GM13977 (cell line): Measurements from ENCODE around the gene SLC2A5.
"Not testable (repeated sequence)": the region's sequence is repeated elsewhere in the genome, so short reads cannot be mapped to it uniquely, and the experiment has no call there.

ENCODE experiments used
- DNase-seq: peaks from one replicate; pipeline ENCODE4 v3.0.0; 2012; ENCODE audit warnings: low spot score
- in situ Hi-C: fragments of 300-500 bp; cut with MboI; formaldehyde crosslinking; loops from one replicate; pipeline ENCODE4 v1.12.0; 2022; ENCODE audit warnings: low sequenced_read_pairs, low pct_unique_long_range_greater_than_20kb, mixed read lengths, inconsistent platforms; ENCODE audit not compliant: unreplicated experiment
- TF ChIP-seq, protein P1 (sequence below): IDR thresholded peaks from 2 replicates; pipeline ENCODE4 v1.5.1; 2012; ENCODE audit warnings: mild to moderate bottlenecking, control low read depth; ENCODE audit not compliant: insufficient read depth; ENCODE audit errors: extremely low read depth, missing control alignments

The SLC2A5 gene

GRCh38 chr1:9101510-9102146 is 32.2 kb upstream of the SLC2A5 start:
- TF ChIP-seq, protein P1, sequence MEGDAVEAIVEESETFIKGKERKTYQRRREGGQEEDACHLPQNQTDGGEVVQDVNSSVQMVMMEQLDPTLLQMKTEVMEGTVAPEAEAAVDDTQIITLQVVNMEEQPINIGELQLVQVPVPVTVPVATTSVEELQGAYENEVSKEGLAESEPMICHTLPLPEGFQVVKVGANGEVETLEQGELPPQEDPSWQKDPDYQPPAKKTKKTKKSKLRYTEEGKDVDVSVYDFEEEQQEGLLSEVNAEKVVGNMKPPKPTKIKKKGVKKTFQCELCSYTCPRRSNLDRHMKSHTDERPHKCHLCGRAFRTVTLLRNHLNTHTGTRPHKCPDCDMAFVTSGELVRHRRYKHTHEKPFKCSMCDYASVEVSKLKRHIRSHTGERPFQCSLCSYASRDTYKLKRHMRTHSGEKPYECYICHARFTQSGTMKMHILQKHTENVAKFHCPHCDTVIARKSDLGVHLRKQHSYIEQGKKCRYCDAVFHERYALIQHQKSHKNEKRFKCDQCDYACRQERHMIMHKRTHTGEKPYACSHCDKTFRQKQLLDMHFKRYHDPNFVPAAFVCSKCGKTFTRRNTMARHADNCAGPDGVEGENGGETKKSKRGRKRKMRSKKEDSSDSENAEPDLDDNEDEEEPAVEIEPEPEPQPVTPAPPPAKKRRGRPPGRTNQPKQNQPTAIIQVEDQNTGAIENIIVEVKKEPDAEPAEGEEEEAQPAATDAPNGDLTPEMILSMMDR: peak; percentile 88
- in situ Hi-C loops: loop anchor here (5.0 kb wide), 1 partner anchor 94 kb away; no protein-coding TSS in a partner anchor

GRCh38 chr1:9100471-9101043 is 31.1 kb upstream of the SLC2A5 start:
- in situ Hi-C loops: loop anchor here (5.0 kb wide), 1 partner anchor 93 kb away; no protein-coding TSS in a partner anchor

More at GRCh38 chr1:9101510-9102146, 32.2 kb upstream of the SLC2A5 start:
- peak; percentile 81 for DNase-seq

DNA sequence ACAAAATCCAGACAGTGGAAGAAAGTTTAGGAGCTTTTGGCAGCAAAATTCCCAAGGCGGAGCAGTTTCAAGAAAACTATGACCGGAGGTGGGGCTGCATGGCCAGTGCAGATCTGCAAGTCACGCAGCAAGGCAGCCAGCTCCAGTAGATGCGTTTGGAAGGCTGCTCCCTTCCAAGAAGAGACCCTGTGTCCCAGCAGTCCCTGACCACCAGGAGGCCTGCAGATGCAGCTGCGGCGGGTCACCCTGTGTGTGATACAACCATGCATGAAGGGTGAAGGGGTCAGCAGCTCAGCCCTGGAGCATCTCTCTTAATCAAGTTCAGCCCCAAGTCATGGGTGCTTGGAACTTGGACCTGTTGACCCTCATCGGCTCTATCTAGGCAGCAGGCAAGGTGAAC is 30.1 kb upstream of the SLC2A5 start:
- no peak for DNase-seq
- TF ChIP-seq, protein P1: no peak
- in situ Hi-C loops: no loop called here

More at GRCh38 chr1:9100471-9101043, 31.1 kb upstream of the SLC2A5 start:
- TF ChIP-seq, protein P1: no peak
- DNase-seq: no peak

DNA sequence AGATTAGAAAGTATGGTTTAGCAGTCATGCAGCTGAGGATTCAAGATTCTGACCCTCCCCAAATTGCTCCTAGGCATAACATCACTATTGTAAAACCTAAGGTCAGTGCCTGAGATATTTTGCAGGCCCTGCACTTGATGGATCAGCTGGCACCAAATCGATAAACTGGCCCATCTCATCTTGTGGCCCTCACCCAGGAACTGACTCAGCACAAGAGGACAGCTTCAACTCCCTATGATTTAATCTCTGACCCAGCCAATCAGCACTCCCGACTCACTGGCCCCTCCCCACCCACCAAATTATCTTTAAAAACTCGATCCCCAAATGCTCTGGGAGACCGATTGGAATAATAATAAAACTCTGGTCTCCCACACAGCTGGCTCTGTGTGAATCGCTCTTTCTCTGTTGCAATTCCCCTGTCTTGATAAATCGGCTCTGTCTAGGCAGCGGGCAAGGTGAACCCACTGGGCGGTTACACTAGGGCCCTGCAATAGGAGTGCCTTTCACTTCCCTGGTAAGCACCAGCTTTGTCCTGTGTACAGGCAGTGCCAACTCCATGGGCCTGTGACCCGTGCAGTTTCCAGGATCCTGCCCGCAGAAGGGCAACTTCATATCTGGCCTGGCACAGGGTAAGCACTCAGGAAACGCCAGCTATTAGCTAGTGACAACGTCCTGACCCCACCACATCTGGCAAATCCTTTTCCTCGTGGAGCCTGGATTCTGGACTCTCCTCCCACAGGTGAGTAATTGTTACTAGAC is 28.7 kb upstream of the SLC2A5 start:
- in situ Hi-C loops: no loop called here
- TF ChIP-seq, protein P1: no peak
- DNase-seq: no peak

- in situ Hi-C loops: no loop called here
- TF ChIP-seq, protein P1: no peak
- DNase-seq: no peak
Measured at GRCh38 chr1:9095818-9096217, 26.4 kb upstream of the SLC2A5 start.

DNA sequence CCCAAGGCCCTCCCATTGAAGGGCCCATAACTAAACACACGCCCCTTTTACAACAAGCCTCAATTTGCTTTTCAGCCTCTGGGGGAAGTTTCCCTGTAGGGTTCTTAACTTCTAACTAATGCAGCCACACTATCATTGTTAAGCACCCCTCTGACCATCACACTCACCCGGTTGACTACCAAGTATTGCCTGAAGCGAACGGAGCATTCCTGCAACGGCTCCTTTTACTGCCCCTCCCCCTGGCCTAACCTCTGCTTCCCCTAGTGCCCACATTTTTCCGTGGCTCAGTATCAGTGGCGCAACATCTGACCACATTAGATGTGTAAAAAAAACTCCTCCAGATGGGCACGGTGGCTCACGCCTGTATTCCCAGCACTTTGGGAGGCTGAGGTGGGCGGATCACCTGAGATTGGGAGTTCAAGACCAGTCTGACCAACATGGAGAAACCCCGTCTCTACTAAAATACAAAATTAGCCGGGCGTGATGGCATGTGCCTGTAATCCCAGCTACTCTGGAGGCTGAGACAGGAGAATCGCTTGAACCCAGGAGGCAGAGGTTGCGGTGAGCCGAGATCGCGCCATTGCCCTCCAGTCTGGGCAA is 24.7 kb upstream of the SLC2A5 start:
- in situ Hi-C loops, DNase-seq: not testable (repeated sequence)
